Measurements from ENCODE around the gene SLC25A47. TPM values are rescaled to one million over a fixed set of nuclear protein-coding genes. Genes with fewer than 3 reads are reported as not detected.

SLC25A47 gene
- total RNA-seq, 1 experiment from 2014 or later = not detected

- no peak for TF ChIP-seq ZNF512 (CRISPR knock-in tag; IDR thresholded peaks at IDR 0.05; ENCODE audit: borderline replicate concordance)
- no peak for TF ChIP-seq SP1 (CRISPR knock-in tag; conservative IDR thresholded peaks at IDR 0.05)
- TF ChIP-seq, protein P1, sequence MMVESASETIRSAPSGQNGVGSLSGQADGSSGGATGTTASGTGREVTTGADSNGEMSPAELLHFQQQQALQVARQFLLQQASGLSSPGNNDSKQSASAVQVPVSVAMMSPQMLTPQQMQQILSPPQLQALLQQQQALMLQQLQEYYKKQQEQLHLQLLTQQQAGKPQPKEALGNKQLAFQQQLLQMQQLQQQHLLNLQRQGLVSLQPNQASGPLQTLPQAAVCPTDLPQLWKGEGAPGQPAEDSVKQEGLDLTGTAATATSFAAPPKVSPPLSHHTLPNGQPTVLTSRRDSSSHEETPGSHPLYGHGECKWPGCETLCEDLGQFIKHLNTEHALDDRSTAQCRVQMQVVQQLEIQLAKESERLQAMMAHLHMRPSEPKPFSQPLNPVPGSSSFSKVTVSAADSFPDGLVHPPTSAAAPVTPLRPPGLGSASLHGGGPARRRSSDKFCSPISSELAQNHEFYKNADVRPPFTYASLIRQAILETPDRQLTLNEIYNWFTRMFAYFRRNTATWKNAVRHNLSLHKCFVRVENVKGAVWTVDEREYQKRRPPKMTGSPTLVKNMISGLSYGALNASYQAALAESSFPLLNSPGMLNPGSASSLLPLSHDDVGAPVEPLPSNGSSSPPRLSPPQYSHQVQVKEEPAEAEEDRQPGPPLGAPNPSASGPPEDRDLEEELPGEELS (CRISPR knock-in tag; IDR thresholded peaks at IDR 0.05) = no peak
- no peak for TF ChIP-seq PRRX2 (CRISPR knock-in tag; IDR thresholded peaks at IDR 0.05)
- TF ChIP-seq NR2C2 (CRISPR knock-in tag; IDR thresholded peaks at IDR 0.05) = no peak
- TF ChIP-seq, protein P2, sequence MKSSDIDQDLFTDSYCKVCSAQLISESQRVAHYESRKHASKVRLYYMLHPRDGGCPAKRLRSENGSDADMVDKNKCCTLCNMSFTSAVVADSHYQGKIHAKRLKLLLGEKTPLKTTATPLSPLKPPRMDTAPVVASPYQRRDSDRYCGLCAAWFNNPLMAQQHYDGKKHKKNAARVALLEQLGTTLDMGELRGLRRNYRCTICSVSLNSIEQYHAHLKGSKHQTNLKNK (CRISPR knock-in tag; IDR thresholded peaks at IDR 0.05) = no peak
- TF ChIP-seq ZNF219 (CRISPR knock-in tag; IDR thresholded peaks at IDR 0.05; ENCODE audit: borderline replicate concordance) = no peak
Observed at GRCh38 chr14:100292301-100292775, 30.8 kb upstream of the SLC25A47 start (continued).

DNA sequence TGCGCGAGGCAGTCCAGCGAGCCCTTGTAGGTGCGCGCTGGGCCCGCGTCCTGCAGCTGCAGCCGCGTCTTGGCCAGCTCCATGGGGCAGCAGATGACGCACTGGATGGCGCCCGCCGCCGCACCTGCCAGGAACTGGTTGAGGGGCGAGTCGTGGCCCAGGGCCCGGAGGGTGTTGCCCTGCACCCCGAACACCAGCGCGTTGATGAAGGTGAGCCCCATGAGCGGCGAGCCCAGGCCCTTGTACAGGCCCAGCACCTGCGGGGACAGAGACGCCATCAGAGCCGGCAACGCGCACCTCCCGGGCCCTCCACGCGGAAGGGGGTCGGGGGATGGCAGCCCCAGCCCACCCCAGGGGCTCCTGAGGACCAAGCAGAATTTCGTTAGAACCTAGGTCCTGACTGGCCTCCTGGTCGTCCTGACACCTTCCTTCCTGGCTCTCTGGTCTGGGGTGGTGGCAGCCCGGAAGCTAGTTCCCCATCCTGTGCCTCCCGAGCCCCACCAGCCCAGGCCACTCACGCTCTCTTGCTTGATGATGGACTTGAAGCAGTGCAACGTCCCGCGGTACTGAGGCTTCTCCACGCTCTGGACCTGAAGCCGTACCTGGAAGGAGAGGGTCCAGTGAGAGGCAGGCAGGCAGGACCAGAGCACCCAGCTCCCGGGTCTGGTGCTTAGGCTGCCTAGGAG, 30.2 kb upstream of the SLC25A47 start:
- CTCF ChIA-PET = interaction anchor here (1.7 kb wide), 1 partner anchor 11 kb away, joined by 4 read pairs; no protein-coding TSS in a partner anchor
- Mint-ChIP-seq H3K27ac (no peak overlapping the region), H3K36me3 (peaks cover 17% of the 10 kb centered on the region), H3K27me3 (ENCODE audit: low read depth) (no peaks in the 10 kb centered on the region), H3K9me3 (no peaks in the 10 kb centered on the region), H3K4me3 (no peak overlapping the region), H3K4me1 (peaks cover 13% of the 10 kb centered on the region)
- ATAC-seq = no peak
- DNase-seq (ENCODE audit: low spot score) = peak; percentile 10
- POLR2A ChIA-PET = no interaction called here
- TF ChIP-seq ESRRA (CRISPR knock-in tag; IDR thresholded peaks at IDR 0.05; ENCODE audit: borderline replicate concordance) = no peak
- TF ChIP-seq, protein P3, sequence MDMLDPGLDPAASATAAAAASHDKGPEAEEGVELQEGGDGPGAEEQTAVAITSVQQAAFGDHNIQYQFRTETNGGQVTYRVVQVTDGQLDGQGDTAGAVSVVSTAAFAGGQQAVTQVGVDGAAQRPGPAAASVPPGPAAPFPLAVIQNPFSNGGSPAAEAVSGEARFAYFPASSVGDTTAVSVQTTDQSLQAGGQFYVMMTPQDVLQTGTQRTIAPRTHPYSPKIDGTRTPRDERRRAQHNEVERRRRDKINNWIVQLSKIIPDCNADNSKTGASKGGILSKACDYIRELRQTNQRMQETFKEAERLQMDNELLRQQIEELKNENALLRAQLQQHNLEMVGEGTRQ (CRISPR knock-in tag; IDR thresholded peaks at IDR 0.05) = no peak
- TF ChIP-seq E2F5 (CRISPR knock-in tag; IDR thresholded peaks at IDR 0.05) = no peak
- TF ChIP-seq ZNF263 (CRISPR knock-in tag; IDR thresholded peaks at IDR 0.05; ENCODE audit: low read depth) = no peak
- TF ChIP-seq ETV6 (CRISPR knock-in tag; IDR thresholded peaks at IDR 0.05) = no peak
- no peak for TF ChIP-seq ELF4 (CRISPR knock-in tag; IDR thresholded peaks at IDR 0.05; ENCODE audit: low read depth)
- TF ChIP-seq, protein P4, sequence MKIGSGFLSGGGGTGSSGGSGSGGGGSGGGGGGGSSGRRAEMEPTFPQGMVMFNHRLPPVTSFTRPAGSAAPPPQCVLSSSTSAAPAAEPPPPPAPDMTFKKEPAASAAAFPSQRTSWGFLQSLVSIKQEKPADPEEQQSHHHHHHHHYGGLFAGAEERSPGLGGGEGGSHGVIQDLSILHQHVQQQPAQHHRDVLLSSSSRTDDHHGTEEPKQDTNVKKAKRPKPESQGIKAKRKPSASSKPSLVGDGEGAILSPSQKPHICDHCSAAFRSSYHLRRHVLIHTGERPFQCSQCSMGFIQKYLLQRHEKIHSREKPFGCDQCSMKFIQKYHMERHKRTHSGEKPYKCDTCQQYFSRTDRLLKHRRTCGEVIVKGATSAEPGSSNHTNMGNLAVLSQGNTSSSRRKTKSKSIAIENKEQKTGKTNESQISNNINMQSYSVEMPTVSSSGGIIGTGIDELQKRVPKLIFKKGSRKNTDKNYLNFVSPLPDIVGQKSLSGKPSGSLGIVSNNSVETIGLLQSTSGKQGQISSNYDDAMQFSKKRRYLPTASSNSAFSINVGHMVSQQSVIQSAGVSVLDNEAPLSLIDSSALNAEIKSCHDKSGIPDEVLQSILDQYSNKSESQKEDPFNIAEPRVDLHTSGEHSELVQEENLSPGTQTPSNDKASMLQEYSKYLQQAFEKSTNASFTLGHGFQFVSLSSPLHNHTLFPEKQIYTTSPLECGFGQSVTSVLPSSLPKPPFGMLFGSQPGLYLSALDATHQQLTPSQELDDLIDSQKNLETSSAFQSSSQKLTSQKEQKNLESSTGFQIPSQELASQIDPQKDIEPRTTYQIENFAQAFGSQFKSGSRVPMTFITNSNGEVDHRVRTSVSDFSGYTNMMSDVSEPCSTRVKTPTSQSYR (CRISPR knock-in tag; IDR thresholded peaks at IDR 0.05) = no peak
- TF ChIP-seq KAT7 (CRISPR knock-in tag; IDR thresholded peaks at IDR 0.05; ENCODE audit: borderline replicate concordance) = no peak
- no peak for TF ChIP-seq NR2C2 (CRISPR knock-in tag; IDR thresholded peaks at IDR 0.05)
- TF ChIP-seq, protein P5, sequence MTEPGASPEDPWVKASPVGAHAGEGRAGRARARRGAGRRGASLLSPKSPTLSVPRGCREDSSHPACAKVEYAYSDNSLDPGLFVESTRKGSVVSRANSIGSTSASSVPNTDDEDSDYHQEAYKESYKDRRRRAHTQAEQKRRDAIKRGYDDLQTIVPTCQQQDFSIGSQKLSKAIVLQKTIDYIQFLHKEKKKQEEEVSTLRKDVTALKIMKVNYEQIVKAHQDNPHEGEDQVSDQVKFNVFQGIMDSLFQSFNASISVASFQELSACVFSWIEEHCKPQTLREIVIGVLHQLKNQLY (CRISPR knock-in tag; IDR thresholded peaks at IDR 0.05) = no peak
